Activated T-cell treated with anti-CD3 and anti-CD28 coated beads for 24 hours (primary cell): ENCODE data around the gene PHLPP2.

Experiments used
- DNase-seq: peaks from one replicate; pipeline ENCODE4 v3.0.0-alpha.2; 2020; ENCODE audit warnings: low read depth

PHLPP2 gene

GRCh38 chr16:71666928-71667707, 57.4 kb downstream of the PHLPP2 start:
- no peak for DNase-seq

GRCh38 chr16:71666264-71666663, 58.2 kb downstream of the PHLPP2 start:
- no peak for DNase-seq

- no peak for DNase-seq
Observed at GRCh38 chr16:71659471-71659870, 65.0 kb downstream of the PHLPP2 start.

- DNase-seq, result no peak
Observed at GRCh38 chr16:71658771-71659170, 65.7 kb downstream of the PHLPP2 start.

DNA sequence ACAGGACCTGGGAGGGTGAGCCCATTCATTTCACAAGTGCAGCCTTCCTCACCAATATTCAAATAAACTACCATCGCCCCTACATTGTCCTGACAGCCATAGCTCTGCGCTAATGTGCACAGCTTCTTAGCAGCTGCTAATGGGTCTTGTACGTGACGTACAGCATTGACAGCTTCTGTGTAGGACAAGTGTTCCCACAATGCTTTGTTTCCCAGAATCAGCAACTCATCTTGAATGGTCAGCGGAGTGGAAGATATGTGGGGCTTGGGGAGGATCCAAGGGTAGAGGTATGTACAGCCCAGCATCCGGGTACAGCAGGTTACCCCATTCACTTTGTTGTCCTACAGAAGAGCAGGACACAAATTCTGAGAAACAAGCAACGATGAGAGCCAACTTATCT, 74.8 kb downstream of the PHLPP2 start:
- DNase-seq, result no peak

GRCh38 chr16:71648921-71649320, 75.6 kb downstream of the PHLPP2 start:
- no peak for DNase-seq

DNA sequence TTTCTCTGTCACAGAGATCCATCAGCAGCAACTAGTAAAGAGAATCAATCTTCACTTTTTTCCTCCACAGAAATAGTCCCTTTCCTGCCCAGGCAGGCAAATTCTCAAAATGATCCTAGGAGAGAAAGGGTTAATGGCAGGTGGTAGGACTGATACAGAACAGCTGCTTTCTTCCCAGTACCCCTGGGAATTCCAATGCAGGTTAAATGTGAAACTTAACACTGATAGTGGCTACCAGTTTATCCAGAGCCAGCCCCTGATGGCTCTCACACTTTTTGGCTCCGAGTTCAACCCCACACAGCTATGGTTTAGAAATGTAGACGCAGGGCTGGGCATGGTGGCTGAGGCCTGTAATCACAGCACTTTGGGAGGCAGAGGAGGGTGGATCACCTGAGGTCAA, 76.3 kb downstream of the PHLPP2 start:
- DNase-seq, result no peak

DNA sequence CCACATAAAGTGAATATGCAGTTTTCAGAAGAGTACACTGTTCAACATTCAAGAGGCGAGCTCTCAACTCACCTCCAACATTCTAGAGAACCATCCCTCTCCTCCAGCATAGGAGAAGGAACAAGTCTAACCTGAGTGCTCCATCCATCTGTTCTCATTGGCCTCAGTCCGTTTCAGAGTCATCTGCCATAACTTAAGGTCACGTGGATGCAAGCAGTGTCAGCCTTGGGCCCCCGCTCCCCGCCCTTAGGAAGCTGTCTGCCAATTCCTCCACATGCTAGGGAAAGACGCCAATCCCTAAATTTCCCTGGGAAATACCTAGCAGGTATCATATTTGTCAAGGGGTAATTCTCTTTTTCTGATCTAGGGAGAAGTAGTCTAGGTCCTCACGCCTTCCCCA, 77.1 kb downstream of the PHLPP2 start:
- DNase-seq, result no peak

- DNase-seq, result no peak
Observed at GRCh38 chr16:71645450-71645849, 79.1 kb downstream of the PHLPP2 start.

DNA sequence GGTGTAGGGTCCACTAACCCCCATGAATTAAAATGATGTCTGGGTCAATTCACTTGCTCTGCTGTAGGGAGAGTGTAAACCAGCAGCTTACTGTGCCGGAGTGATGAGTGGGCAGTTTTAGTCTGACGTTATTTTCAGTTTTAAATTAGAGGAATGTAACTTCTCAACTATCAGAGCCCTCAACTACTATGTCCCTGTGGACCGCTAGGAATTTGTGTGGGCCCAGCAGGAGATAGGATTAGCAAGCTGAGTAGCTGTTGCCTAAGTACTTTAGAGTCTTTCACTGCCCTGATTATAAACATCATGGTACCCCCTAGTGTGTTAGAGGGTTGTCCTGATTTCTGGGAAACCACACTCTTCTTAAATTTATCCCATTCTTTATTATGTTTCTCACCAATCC, 87.1 kb downstream of the PHLPP2 start:
- no peak for DNase-seq

DNA sequence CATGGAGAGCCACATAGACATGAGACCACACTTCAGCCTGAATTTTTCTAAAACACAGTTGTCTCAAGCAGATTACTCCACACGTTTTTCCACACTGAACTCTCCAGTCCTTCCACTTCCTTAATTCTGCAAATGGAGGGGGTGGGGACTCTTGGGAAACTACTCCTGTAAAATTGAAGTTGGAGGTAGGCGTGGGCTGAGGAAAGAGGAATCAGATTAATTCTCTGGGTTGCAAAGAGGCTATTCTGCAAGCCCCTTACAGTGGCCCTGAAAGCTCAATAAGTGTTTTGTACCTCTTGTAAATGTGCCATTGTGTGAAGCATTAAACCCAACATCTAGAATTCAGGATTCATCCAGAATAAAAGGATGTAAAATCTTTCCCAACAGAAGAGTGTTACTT, 88.9 kb downstream of the PHLPP2 start:
- DNase-seq, result no peak

- no peak for DNase-seq
Observed at GRCh38 chr16:71631776-71632175, 92.7 kb downstream of the PHLPP2 start.

DNA sequence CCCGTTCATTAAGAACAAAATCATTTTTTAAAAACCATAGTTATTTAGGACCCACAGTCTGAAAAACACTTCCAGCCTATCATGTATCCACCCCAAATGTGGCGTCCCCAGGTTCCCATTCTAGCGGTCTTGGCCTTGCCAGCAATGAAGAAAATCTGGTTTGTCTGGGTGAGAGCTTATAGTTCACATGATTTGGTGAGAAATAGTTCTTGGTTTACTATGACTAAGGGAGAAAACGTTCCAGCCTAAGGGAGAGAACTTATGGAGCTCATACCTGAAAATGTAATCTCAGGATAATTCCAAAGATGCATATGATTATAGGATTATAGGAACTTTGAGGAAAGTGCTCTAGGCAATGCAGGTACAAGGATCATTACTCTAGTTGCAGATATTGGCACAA, 93.7 kb downstream of the PHLPP2 start:
- no peak for DNase-seq

DNA sequence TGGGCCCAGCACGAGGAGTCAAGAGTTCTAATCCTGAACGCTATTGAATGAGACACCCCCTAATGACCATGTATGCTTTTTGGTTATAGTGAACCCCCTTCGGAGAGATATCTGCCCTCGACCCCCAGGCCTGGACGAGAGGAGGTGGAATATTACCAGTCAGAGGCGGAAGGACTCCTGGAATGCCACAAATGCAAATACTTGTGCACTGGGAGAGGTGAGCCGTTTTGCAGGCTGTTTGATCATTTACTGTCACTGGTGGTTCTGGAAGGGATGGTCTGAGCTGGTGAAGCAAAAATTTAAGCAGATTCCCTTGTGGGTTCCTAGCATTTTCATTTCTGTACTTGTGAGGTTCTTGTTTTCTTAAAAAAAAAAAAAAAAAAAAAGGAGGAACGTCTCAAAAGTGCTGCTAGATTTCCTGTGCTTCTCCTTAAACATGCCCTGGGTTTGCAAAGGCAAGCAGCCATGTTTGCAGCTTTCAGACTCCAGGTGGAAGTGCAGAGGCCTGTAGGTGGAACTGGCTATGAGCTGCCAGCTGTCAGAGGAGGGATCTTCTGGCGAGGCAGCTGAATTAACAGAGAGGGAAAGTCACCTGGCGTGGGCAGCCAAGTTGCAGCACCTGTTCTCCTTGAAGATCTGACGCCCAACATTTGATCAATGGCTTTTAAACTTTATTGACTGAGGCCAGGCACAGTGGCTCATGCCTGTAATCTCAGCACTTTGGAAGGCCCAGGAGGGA, 95.1 kb downstream of the PHLPP2 start:
- no peak for DNase-seq

DNA sequence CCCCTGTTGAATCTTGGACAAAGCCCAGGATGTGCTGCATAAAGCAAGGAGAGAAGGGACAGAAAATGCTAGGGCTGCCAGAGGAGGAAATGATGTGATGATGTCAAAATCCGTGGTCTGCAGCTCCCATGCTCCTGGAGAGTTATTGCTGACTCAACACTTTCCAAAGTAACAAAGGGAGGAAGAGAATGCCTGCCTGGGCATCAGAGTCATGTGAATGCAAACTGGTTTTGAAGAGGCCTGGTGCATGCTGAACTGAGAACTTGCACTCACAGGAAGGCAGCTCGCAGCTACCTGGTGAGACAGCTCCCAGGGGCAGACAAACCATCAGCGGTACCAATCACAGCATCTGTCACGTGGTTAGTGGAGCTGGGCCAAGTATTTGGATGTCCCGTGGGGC, 95.7 kb downstream of the PHLPP2 start:
- DNase-seq, result no peak

DNA sequence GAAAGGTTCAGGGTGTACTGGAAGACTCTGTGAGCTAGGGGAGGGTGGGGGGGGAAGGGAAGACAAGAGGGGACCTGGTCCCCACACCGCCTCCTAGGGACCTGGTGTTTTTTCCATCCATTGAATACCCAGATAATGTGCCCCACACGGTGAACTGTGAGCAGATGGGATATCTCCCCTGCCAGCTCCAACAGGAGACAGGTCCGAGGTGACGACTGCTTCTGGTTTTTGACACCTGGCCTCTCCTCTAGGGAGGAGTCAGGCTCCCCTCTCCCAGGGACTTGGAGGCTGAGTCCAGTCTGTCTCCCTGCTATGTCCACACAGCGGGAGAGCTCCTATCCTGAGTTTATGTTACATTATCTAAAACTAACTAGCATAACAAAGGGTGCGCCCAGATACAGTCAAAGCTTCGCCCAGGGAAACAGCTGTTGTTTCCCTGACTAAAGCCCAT, 96.7 kb downstream of the PHLPP2 start:
- DNase-seq, result no peak

GRCh38 chr16:71626858-71627213, 97.7 kb downstream of the PHLPP2 start:
- DNase-seq, result no peak

DNA sequence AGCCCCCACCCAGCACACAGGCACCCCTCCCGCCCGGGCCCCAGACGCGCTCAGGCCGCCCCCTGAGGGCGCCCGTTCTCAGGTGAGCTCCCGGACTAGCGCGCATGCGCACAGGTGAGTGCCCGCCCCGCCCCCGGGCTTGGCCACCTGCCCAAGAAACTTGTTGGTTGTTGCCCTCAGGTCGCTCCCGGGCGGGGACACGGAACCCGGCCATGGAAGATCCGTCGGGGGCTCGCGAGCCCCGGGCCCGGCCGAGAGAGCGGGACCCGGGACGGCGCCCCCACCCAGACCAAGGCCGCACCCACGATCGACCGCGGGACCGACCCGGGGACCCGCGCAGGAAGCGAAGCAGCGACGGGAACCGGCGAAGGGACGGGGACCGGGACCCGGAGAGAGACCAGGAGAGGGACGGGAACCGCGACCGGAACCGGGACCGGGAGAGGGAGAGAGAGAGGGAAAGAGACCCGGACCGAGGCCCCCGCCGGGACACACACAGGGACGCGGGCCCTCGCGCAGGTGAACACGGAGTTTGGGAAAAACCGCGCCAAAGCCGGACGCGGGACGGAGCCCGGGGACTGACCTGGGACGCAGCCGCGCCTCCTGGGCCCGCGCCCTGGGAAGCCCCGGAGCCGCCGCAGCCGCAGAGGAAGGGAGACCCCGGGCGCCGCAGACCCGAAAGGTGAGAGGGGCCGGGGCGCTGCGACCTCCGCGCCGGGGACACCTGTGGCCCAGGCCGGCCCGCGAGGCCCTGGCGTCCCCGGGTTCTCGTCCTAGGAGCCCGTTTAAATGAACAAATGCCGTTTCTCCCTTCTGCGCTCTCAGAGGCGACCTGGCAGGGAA, 98.3 kb downstream of the PHLPP2 start, which contains the start of gene MARVELD3:
Gene MARVELD3 (plus strand): TSS at position 167 of the 840 bp plus-strand sequence. CDS start 46 bp downstream, at position 213.
- no peak for DNase-seq

DNA sequence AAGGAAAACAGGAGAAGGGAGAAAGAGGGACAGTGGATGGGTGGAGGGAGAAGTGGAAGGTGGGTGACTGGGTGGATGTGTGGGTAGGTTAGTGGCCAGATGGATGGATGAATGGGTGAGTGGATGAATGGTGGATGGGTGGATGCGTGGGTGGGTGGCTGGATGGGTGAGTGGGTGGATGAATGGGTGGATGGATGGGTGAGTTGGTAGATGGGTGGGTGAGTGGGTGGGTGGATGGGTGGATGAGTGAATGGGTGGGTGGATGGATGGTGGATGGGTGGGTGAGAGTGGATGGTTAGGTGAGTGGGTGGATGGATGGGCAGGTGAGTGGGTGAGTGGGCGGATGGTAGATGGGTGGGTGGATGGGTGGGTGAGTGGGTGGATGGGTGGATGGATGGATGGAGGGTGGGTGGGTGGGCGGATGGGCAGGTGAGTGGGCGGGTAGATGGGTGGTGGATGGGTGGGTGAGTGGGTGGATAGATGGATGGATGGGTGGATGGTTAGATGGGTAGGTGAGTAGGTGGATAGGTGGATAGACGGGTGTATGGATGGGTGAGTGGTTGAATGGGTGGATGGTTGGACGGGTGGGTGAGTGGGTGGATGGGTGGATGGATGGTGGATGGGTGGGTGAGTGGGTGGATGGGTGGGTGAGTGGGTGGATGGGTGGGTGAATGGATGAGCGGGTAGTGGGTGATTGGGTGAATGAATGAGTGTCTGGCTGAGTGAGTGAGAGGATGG, 99.2 kb downstream of the PHLPP2 start:
- DNase-seq, result no peak

- DNase-seq, result no peak
Observed at GRCh38 chr16:71623597-71623996, 100.9 kb downstream of the PHLPP2 start.

DNA sequence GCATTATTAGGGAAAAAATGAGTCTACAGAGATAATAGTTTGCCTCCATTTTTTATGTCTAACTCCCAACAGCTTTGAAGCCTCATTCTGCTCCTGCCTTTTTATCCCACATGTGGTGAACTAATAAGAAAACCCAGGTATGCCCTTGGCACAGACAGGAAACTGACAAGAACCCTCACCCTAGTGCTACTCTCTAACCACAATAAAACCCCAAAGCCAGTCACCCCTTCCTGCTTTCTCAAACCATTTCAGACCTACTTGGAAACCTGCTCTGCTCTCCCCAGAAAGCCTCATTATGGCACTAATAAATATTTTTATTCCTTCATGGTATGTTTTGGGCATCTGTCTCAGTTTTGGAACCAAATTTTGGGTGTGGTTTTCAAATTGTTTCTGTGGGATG, 102.4 kb downstream of the PHLPP2 start:
- DNase-seq, result no peak

DNA sequence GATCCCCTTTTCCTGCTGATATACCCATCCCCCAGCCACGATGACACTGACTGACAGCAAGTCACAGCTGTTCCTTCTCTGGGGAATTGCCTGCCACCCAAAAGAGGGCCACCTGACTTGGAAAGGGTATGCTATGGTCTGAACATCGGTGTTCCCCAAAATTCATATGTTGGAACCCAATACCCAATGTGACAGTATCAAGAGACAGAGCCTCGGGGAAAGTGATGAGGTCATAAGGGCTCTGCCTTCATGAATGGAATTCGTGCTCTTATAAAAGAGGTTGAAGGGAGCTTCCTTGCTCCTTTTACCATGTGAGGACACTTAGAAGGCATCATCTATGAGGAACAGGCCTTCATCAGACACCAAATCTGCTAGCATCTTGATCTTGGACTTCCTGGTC, 106.1 kb downstream of the PHLPP2 start:
- DNase-seq, result no peak
